ENCODE data around the gene CAMK2N2. TPM values are rescaled to one million over a fixed set of nuclear protein-coding genes. Genes with fewer than 3 reads are reported as not detected.
A peak's percentile ranks its signal among the peaks of the same experiment; 100 is the strongest.

The CAMK2N2 gene
- total RNA-seq, 1 donor from 2014 or later: not detected

GRCh38 chr3:184290331-184290730 lies 29.0 kb upstream of the CAMK2N2 start:
- Mint-ChIP-seq H3K27ac (no peak overlapping the region), H3K4me1 (no peaks in the 10 kb centered on the region), H3K4me3 (no peak overlapping the region), H3K9me3 (no peaks in the 10 kb centered on the region), H3K27me3 (ENCODE audit: insufficient read depth, low read depth) (peaks cover 11% of the 10 kb centered on the region), H3K36me3 (no peaks in the 10 kb centered on the region)
- no peak overlapping the region for H3K4me3 ChIP-seq
- DNase-seq (ENCODE audit: low spot score): no peak
- H3K4me1 ChIP-seq: no peaks in the 10 kb centered on the region
- H3F3A ChIP-seq (ENCODE audit: low read depth): no peaks in the 10 kb centered on the region
- H3K79me2 ChIP-seq (ENCODE audit: low read depth): no peaks in the 10 kb centered on the region
- H3K9me3 ChIP-seq (ENCODE audit: low read depth): no peaks in the 10 kb centered on the region
- no peak overlapping the region for H3K4me2 ChIP-seq
- H3K27ac ChIP-seq: no peak overlapping the region
- no peaks in the 10 kb centered on the region for H3K36me3 ChIP-seq
- H3K9ac ChIP-seq: no peak overlapping the region
- H3K27me3 ChIP-seq: peaks cover 6% of the 10 kb centered on the region
- no peaks in the 10 kb centered on the region for H4K20me1 ChIP-seq (ENCODE audit: low read depth)
- no peak for TF ChIP-seq CTCF (IDR thresholded peaks at IDR 0.05)
- no peak for TF ChIP-seq EZH2phosphoT487 (IDR thresholded peaks at IDR 0.05)
- no peak for TF ChIP-seq EZH2 (IDR thresholded peaks at IDR 0.05)
- no peak overlapping the region for H2AFZ ChIP-seq (replicated peaks)

- no peak overlapping the region for H3K9ac ChIP-seq
- peak; percentile 71 for TF ChIP-seq CTCF (IDR thresholded peaks at IDR 0.05)
- no peak for TF ChIP-seq EZH2 (IDR thresholded peaks at IDR 0.05)
- TF ChIP-seq EZH2phosphoT487 (IDR thresholded peaks at IDR 0.05): no peak
- H3K4me3 Mint-ChIP-seq: no peak overlapping the region
- H4K20me1 ChIP-seq (ENCODE audit: low read depth): no peaks in the 10 kb centered on the region
- no peaks in the 10 kb centered on the region for H3F3A ChIP-seq (ENCODE audit: low read depth)
- no peaks in the 10 kb centered on the region for H3K36me3 Mint-ChIP-seq
- H3K9me3 ChIP-seq (ENCODE audit: low read depth): no peaks in the 10 kb centered on the region
- H3K27ac Mint-ChIP-seq: no peak overlapping the region
- peak; percentile 77 for DNase-seq (ENCODE audit: low spot score)
- H3K36me3 ChIP-seq: no peaks in the 10 kb centered on the region
- H3K27ac ChIP-seq: no peak overlapping the region
- H3K27me3 ChIP-seq: peaks cover 6% of the 10 kb centered on the region
- H3K4me1 Mint-ChIP-seq: peaks cover 4% of the 10 kb centered on the region
- no peaks in the 10 kb centered on the region for H3K4me1 ChIP-seq
- H3K9me3 Mint-ChIP-seq: no peaks in the 10 kb centered on the region
- H2AFZ ChIP-seq (replicated peaks): no peak overlapping the region
- H3K4me3 ChIP-seq: no peak overlapping the region
- no peaks in the 10 kb centered on the region for H3K79me2 ChIP-seq (ENCODE audit: low read depth)
- H3K27me3 Mint-ChIP-seq (ENCODE audit: insufficient read depth, low read depth): peaks cover 11% of the 10 kb centered on the region
- no peak overlapping the region for H3K4me2 ChIP-seq
Measured at GRCh38 chr3:184289426-184289938, 28.1 kb upstream of the CAMK2N2 start.

GRCh38 chr3:184284696-184285095 lies 23.3 kb upstream of the CAMK2N2 start:
- Mint-ChIP-seq H3K27ac (no peak overlapping the region), H3K4me1 (peaks cover 6% of the 10 kb centered on the region), H3K36me3 (no peaks in the 10 kb centered on the region), H3K4me3 (peak overlapping the region; percentile 7), H3K9me3 (no peaks in the 10 kb centered on the region), H3K27me3 (ENCODE audit: insufficient read depth, low read depth) (peaks cover 19% of the 10 kb centered on the region)
- no peaks in the 10 kb centered on the region for H3K9me3 ChIP-seq (ENCODE audit: low read depth)
- H2AFZ ChIP-seq (replicated peaks): no peak overlapping the region
- H3K27me3 ChIP-seq: peaks cover 6% of the 10 kb centered on the region
- TF ChIP-seq CTCF (IDR thresholded peaks at IDR 0.05) (peak; percentile 70), EZH2 (IDR thresholded peaks at IDR 0.05) (no peak), EZH2phosphoT487 (IDR thresholded peaks at IDR 0.05) (no peak)
- H3K27ac ChIP-seq: no peak overlapping the region
- H3K9ac ChIP-seq: no peak overlapping the region
- no peaks in the 10 kb centered on the region for H3K79me2 ChIP-seq (ENCODE audit: low read depth)
- no peak overlapping the region for H3K4me2 ChIP-seq
- H3K4me1 ChIP-seq: no peaks in the 10 kb centered on the region
- peak; percentile 88 for DNase-seq (ENCODE audit: low spot score)
- H3K4me3 ChIP-seq: no peak overlapping the region
- H3F3A ChIP-seq (ENCODE audit: low read depth): no peaks in the 10 kb centered on the region
- H3K36me3 ChIP-seq: no peaks in the 10 kb centered on the region
- H4K20me1 ChIP-seq (ENCODE audit: low read depth): no peaks in the 10 kb centered on the region

All from neural progenitor cell (in vitro differentiated cells).